Hepatocyte (in vitro differentiated cells): Measurements from ENCODE around the gene C2CD3.

ENCODE experiments used
- EZH2 ChIP-seq: fragments of 200-600 bp; sonication (generic); IDR thresholded peaks from 2 replicates; pipeline ENCODE4 v1.6.1; 2016; ENCODE audit warnings: antibody characterized with exemption, mild to moderate bottlenecking, borderline replicate concordance
- TF ChIP-seq, protein P1 (sequence below): fragments of 200-600 bp; sonication (generic); IDR thresholded peaks from 2 replicates; pipeline ENCODE4 v1.5.1; 2016; ENCODE audit warnings: antibody characterized with exemption, mild to moderate bottlenecking; ENCODE audit not compliant: poor library complexity

DNA sequence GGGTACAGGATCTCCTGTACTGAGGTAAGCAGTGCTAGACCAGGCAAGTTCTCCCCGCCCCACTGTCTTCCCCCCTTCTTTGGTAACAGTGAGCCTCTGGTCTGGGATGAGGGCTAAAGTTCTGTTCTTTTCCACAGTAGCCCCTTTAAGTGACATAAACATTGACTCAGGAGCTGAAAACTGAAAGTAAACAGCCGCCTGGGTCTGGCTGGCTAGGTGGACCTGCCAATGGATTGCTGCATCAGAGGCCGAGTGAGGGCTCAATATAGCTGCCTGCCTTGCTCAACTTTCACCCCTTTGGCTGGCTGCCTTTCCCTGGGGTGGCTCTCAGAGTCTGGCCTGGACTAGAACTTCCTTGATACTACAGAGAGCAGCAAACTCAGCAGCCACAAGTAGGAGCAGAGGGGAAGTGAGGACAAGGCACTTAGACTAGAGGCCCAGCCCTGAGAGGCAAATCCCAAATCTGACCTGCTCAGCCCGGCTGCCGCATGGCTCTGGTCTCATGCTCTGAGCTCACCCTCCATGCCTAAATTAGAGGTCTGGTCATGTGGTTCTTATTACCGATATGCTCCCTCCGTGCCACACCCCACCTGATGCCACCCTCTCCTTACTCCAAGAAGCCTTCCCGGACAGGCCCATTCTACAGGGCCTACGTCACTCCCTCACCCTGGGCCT is 152.3 kb downstream of the C2CD3 start:
- TF ChIP-seq EZH2, result no peak
- TF ChIP-seq, protein P1, sequence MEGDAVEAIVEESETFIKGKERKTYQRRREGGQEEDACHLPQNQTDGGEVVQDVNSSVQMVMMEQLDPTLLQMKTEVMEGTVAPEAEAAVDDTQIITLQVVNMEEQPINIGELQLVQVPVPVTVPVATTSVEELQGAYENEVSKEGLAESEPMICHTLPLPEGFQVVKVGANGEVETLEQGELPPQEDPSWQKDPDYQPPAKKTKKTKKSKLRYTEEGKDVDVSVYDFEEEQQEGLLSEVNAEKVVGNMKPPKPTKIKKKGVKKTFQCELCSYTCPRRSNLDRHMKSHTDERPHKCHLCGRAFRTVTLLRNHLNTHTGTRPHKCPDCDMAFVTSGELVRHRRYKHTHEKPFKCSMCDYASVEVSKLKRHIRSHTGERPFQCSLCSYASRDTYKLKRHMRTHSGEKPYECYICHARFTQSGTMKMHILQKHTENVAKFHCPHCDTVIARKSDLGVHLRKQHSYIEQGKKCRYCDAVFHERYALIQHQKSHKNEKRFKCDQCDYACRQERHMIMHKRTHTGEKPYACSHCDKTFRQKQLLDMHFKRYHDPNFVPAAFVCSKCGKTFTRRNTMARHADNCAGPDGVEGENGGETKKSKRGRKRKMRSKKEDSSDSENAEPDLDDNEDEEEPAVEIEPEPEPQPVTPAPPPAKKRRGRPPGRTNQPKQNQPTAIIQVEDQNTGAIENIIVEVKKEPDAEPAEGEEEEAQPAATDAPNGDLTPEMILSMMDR, result no peak
